Naive B cell (primary cell): Measurements from ENCODE around the gene KLLN. TPM values are rescaled to one million over a fixed set of nuclear protein-coding genes. Genes with fewer than 3 reads are reported as not detected.

Experiments used
- ATAC-seq, 2 donors: fragments of 150-1000 bp; cut with Tn5 transposase; 2 replicates each; pipeline ENCODE4 v1.10.0; 2021; ENCODE audit warnings: low read depth in 2 of 2, mild to moderate bottlenecking in 2 of 2, moderate library complexity in 2 of 2
- DNase-seq: peaks from one replicate; pipeline ENCODE4 v3.0.0; 2022
- H3K27ac Mint-ChIP-seq, 6 donors: one replicate each; pipeline ENCODE4 v1.8.0; 2020 to 2022; ENCODE audit warnings: mild to moderate bottlenecking in 6 of 6, mixed read lengths in 6 of 6, moderate library complexity in 5 of 6, inconsistent platforms in 2 of 6
- H3K27me3 Mint-ChIP-seq, 3 donors: one replicate each; pipeline ENCODE4 v1.8.0; 2021 to 2022; ENCODE audit warnings: mixed read lengths in 3 of 3, mild to moderate bottlenecking in 1 of 3
- H3K36me3 Mint-ChIP-seq, 2 donors: one replicate each; pipeline ENCODE4 v1.8.0; 2020 to 2022; ENCODE audit warnings: mixed read lengths in 2 of 2, inconsistent platforms in 1 of 2, mild to moderate bottlenecking in 1 of 2
- H3K4me1 Mint-ChIP-seq, 3 donors: one replicate each; pipeline ENCODE4 v1.8.0; 2020 to 2022; ENCODE audit warnings: mixed read lengths in 3 of 3, inconsistent platforms in 1 of 3, mild to moderate bottlenecking in 1 of 3, moderate library complexity in 1 of 3
- H3K4me3 Mint-ChIP-seq, 8 donors: one replicate each; pipeline ENCODE4 v1.8.0; 2020 to 2022; ENCODE audit warnings: mild to moderate bottlenecking in 8 of 8, mixed read lengths in 8 of 8, moderate library complexity in 8 of 8, inconsistent platforms in 2 of 8
- H3K9me3 Mint-ChIP-seq, 7 donors: one replicate each; pipeline ENCODE4 v1.8.0; 2020 to 2022; ENCODE audit warnings: mixed read lengths in 7 of 7, mild to moderate bottlenecking in 5 of 7, inconsistent platforms in 2 of 7, moderate library complexity in 1 of 7
- polyA plus RNA-seq, 6 donors: library from polyadenylated mRNA; unstranded; fragments of 300-500 nt; fragmentation: Illumina TruSeq; gene quantifications; one replicate each; pipeline ENCODE4 v1.2.3, GENCODE V29; 2021; ENCODE audit warnings: low read depth in 6 of 6

KLLN gene
- polyA plus RNA-seq, 6 donors from 2014 or later = 0.09 to 0.55 (median 0.22) TPM; not detected in 1

GRCh38 chr10:87818505-87819288, 44.6 kb downstream of the KLLN start:
- Mint-ChIP-seq H3K4me3 (peak overlapping the region; percentile 94 to 99 (median 97)), H3K27me3 (no peaks in the 10 kb centered on the region), H3K9me3 (no peaks in the 10 kb centered on the region), H3K36me3 (no peaks in the 10 kb centered on the region), H3K27ac (peak overlapping the region; percentile 98 to 99 (median 99)), H3K4me1 (peaks cover 30 to 39% (median 36%) of the 10 kb centered on the region in 3 donors)
- DNase-seq (peak; percentile 68), ATAC-seq (peak; percentile 63 to 65)

GRCh38 chr10:87817609-87818504, 45.5 kb downstream of the KLLN start, which contains the start of gene ATAD1:
TSS of gene ATAD1 (minus strand) at chr10:87818226. CDS start at chr10:87814599, 3,627 bp downstream.
- H3K4me1 Mint-ChIP-seq = peaks cover 30 to 39% (median 36%) of the 10 kb centered on the region in 3 donors

GRCh38 chr10:87816898-87817608, 46.3 kb downstream of the KLLN start:
- peaks cover 0 to 2% of the 10 kb centered on the region in 2 donors for H3K36me3 Mint-ChIP-seq
- H3K4me3 Mint-ChIP-seq = peak overlapping the region; percentile 94 to 99 (median 97)
- H3K27me3 Mint-ChIP-seq = no peaks in the 10 kb centered on the region
- H3K27ac Mint-ChIP-seq = peak overlapping the region; percentile 98 to 99 (median 99)
- DNase-seq (peak; percentile 4), ATAC-seq (no peak)
- H3K4me1 Mint-ChIP-seq = peaks cover 30 to 41% (median 36%) of the 10 kb centered on the region in 3 donors
- H3K9me3 Mint-ChIP-seq = no peaks in the 10 kb centered on the region

More at GRCh38 chr10:87817609-87818504, 45.5 kb downstream of the KLLN start, which contains the start of gene ATAD1:
- DNase-seq = peak; percentile 86
- peak; percentile 75 to 79 for ATAC-seq
- H3K36me3 Mint-ChIP-seq = no peaks in the 10 kb centered on the region
- no peaks in the 10 kb centered on the region for H3K27me3 Mint-ChIP-seq
- H3K9me3 Mint-ChIP-seq = no peaks in the 10 kb centered on the region
- peak within 1 kb of the TSS; percentile 98 to 99 (median 99) for H3K27ac Mint-ChIP-seq
- H3K4me3 Mint-ChIP-seq = peak within 1 kb of the TSS; percentile 94 to 99 (median 97)

GRCh38 chr10:87816163-87816897, 47.0 kb downstream of the KLLN start:
- Mint-ChIP-seq H3K4me3 (peak overlapping the region in 6 of 8 donors; percentile 68 to 99 (median 94)), H3K27me3 (no peaks in the 10 kb centered on the region), H3K36me3 (peaks cover 6 to 10% of the 10 kb centered on the region in 2 donors), H3K27ac (peak overlapping the region in 2 of 6 donors; percentile 49 to 99), H3K4me1 (peaks cover 36 to 48% (median 37%) of the 10 kb centered on the region in 3 donors), H3K9me3 (no peaks in the 10 kb centered on the region)
- ATAC-seq (no peak), DNase-seq (no peak)

Other genes with a start within 250 kb of the KLLN start
- under 1 TPM in 2 of 6 donors, not detected in 4; 0.07 to 0.13 TPM for gene PAPSS2, start 203.7 kb downstream of the KLLN start, polyA plus RNA-seq
- gene ATAD1, start 45.3 kb downstream of the KLLN start, polyA plus RNA-seq = 10 to 100 TPM; 21.1 to 32.2 (median 30.4) TPM
- 10 to 100 TPM; 34.1 to 53.4 (median 46.7) TPM for gene PTEN, start 92 bp upstream of the KLLN start, polyA plus RNA-seq